Upper lobe of left lung (tissue), 4 donors: ENCODE measurements around the gene IFITM5.

ENCODE experiments used
- CTCF ChIP-seq, 6 experiments: fragments of 450-650 bp in 4 of 6; fragments of 200-600 bp in 2 of 6; sonication (generic) in 2 of 6; IDR thresholded peaks; one replicate each; pipeline ENCODE4 v1.5.1; 2016 to 2019; ENCODE audit warnings: antibody characterized with exemption in 6 of 6
- EP300 ChIP-seq, 4 donors: sonication (generic); formaldehyde crosslinking; IDR thresholded peaks; one replicate each; pipeline ENCODE4 v1.5.1; 2017; ENCODE audit warnings: antibody characterized with exemption in 4 of 4, control low read depth in 2 of 4
- POLR2A ChIP-seq, 4 donors: fragments of 450-650 bp; IDR thresholded peaks; one replicate each; pipeline ENCODE4 v1.5.1; 2016 to 2017; ENCODE audit warnings: antibody characterized with exemption in 4 of 4, mild to moderate bottlenecking in 2 of 4
- POLR2AphosphoS5 ChIP-seq, 2 donors: sonication (generic); formaldehyde crosslinking; IDR thresholded peaks; one replicate each; pipeline ENCODE4 v1.5.1; 2017; ENCODE audit warnings: antibody characterized with exemption in 2 of 2

GRCh38 chr11:281486-282161, 17.7 kb downstream of the IFITM5 start:
- TF ChIP-seq POLR2A (IDR thresholded peaks at IDR 0.05) = no peak
- TF ChIP-seq CTCF (IDR thresholded peaks at IDR 0.05) = no peak
- TF ChIP-seq POLR2AphosphoS5 (IDR thresholded peaks at IDR 0.05) = no peak
- no peak for TF ChIP-seq EP300 (IDR thresholded peaks at IDR 0.05)
